Measurements from ENCODE around the gene RAB4A. TPM values are rescaled to one million over a fixed set of nuclear protein-coding genes. Genes with fewer than 3 reads are reported as not detected.

The RAB4A gene, protein sequence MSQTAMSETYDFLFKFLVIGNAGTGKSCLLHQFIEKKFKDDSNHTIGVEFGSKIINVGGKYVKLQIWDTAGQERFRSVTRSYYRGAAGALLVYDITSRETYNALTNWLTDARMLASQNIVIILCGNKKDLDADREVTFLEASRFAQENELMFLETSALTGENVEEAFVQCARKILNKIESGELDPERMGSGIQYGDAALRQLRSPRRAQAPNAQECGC
- total RNA-seq = 29.1 and 30.9 TPM in 2 replicates

DNA sequence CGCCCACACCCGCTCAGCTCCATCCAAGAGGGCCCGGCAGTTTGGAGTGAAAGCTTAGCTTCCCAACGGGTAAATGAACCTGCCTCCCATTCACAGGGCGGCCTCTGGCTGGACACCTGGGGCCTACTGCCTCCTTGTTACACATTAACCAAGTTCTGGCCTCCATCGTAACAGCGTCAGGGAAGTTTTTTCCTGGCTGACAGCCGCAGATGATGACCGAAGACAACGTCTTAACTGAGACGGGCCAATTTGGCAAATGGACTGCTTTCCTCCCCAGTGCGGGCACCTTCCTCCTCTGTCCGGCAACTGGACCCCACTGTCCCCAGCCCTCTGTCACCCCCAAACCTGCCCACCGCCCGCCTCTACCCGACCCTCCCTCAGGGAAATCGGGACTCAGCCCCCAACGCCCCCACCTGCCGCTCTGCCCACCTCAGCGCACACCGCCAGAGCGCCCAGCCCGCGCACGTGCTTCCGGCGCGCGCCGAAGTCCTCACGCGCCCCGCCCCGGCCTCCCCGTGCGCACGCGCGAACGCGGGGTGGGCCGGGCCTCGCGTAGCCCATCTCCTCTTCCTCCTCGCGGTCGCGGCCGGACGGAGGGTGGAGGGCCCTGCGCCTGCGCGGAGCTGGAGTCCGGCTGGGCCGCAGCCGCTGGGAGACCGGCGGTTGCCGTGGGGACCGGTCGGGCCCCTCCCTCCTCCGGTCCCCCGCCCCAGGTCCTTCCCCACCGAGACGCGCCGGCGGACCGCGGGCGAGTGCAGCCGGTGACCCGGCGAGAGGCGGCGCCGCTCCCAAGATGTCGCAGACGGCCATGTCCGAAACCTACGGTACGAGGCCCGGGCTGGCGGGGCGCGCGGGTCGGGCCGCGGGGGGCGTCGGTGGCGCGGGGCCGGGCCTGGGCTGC, at the start of gene RAB4A:
Gene RAB4A (plus strand): TSS at position 565 of the 901 bp plus-strand sequence. CDS start 229 bp downstream, at position 794.

GRCh38 chr1:229342656-229343569, 72.0 kb downstream of the RAB4A start, which contains the start of gene CCSAP:
Gene CCSAP (minus strand): TSS chr1:229343047. CDS start chr1:229342465, 582 bp downstream.

Other genes starting within 250 kb of the RAB4A start
- 2.5 and 3.2 TPM in 2 replicates for gene CCSAP, start 71.9 kb downstream of the RAB4A start, total RNA-seq
- gene ACTA1, start 163.0 kb downstream of the RAB4A start, total RNA-seq = not detected in 2 replicates
- 20.3 and 28.3 TPM in 2 replicates for gene NUP133, start 237.2 kb downstream of the RAB4A start, total RNA-seq

Data from cardiac ventricle fibroblast (primary cell).